HEK293T (cell line): ENCODE data around the gene PCGF3.

Experiments used
- BHLHE40 ChIP-seq: fragments of 450-650 bp; IDR thresholded peaks from 2 replicates; pipeline ENCODE4 v1.6.1; 2016; ENCODE audit warnings: mild to moderate bottlenecking, moderate library complexity, borderline replicate concordance
- SUZ12 ChIP-seq: fragments of 450-650 bp; IDR thresholded peaks from 2 replicates; pipeline ENCODE4 v1.6.1; 2016; ENCODE audit warnings: mild to moderate bottlenecking
- TARDBP ChIP-seq: fragments of 450-650 bp; IDR thresholded peaks from 2 replicates; pipeline ENCODE4 v1.6.1; 2016

DNA sequence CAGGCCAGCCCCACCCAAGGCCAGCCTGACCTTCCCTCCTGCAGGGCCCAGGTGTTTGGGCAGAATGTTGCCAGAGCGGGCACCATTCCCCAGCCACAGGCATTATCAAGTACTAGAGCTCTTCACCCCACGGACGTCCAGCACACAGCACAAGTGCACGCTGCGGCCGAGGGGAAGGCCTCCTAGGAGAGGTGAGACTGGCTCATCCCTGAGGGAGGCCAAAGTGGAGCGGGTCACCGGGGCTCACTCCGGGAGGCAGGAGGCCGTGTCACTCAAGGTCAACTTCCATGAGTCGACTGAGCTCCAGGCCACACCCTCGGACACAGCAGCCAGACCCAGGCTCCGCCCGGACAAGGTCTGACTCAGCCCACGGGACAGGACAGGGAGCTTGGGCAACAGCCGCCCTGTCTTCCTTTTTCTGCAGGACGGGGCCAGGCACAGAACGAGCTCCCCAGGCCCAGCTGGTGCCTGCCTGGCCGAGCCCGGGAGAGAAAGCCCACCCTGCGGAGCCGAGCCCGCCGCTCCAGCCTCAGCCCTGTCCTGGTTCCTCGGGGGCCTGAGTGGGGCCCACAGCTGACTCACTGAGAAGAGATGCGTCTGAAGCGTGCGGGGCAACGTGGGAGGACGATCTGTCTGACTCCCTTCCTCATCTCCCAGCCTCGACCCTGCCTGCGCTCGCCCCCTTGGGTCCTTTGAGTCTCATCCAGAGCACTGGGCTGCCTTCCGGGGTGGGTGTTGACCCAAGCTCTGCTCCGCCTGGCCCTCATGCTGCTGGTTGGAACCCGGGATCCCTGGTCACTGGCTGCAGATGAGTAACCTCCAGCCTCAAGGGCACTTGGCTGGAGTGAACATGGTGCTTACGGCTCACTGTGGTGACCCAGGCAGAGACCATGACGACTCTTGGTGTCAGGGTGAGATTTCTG lies 18.3 kb upstream of the PCGF3 start:
- TF ChIP-seq BHLHE40, result no peak
- no peak for TF ChIP-seq SUZ12
- TF ChIP-seq TARDBP, result no peak
